GM10248 (cell line): ENCODE results near the gene DDHD1.

Experiments
- CTCF ChIA-PET: fragments of 300-600 bp; sonication (Branson Sonifier 250); formaldehyde crosslinking; extraction: SDS; loops from one replicate; lab custom pipeline; 2021; ENCODE audit warnings: antibody characterized with exemption; lab: Yijun Ruan, JAX
- POLR2A ChIA-PET: fragments of 350-650 bp; sonication (Branson Sonifier 250); formaldehyde crosslinking; extraction: SDS; loops from one replicate; lab custom pipeline; 2020; ENCODE audit warnings: antibody characterized with exemption; lab: Yijun Ruan, JAX
- DNase-seq: peaks from one replicate; pipeline ENCODE4 v3.0.0; 2012; ENCODE audit errors: extremely low spot score
- CTCF ChIP-seq: IDR thresholded peaks from 2 replicates; pipeline ENCODE4 v1.5.1; 2012; ENCODE audit warnings: mild to moderate bottlenecking, low read depth; ENCODE audit errors: extremely low read depth, missing control alignments, control extremely low read depth

DDHD1 gene

GRCh38 chr14:53017837-53018236 lies 135.3 kb downstream of the DDHD1 start:
- POLR2A ChIA-PET, result no interaction called here
- TF ChIP-seq CTCF, result no peak
- DNase-seq, result no peak
- CTCF ChIA-PET, result no interaction called here

- TF ChIP-seq CTCF, result no peak
Measured at GRCh38 chr14:53016919-53017318, 136.2 kb downstream of the DDHD1 start.

GRCh38 chr14:53016491-53016890 lies 136.6 kb downstream of the DDHD1 start:
- no peak for TF ChIP-seq CTCF
- DNase-seq, result no peak
- POLR2A ChIA-PET, result no interaction called here
- CTCF ChIA-PET, result no interaction called here

More at GRCh38 chr14:53016919-53017318, 136.2 kb downstream of the DDHD1 start:
- CTCF ChIA-PET, result no interaction called here
- POLR2A ChIA-PET, result no interaction called here
- DNase-seq, result no peak

- POLR2A ChIA-PET, result no interaction called here
- TF ChIP-seq CTCF, result no peak
- DNase-seq, result no peak
- CTCF ChIA-PET, result interaction anchor here (1.3 to 2.1 kb wide), 2 partner anchors 11 to 15 kb away, joined by 3 to 7 read pairs; no protein-coding TSS in a partner anchor
Measured at GRCh38 chr14:53011053-53011462, 142.1 kb downstream of the DDHD1 start.

GRCh38 chr14:53010193-53011040 lies 142.7 kb downstream of the DDHD1 start:
- ChIA-PET POLR2A (no interaction called here), CTCF (interaction anchor here (1.3 to 2.1 kb wide), 2 partner anchors 12 to 14 kb away, joined by 3 to 7 read pairs; no protein-coding TSS in a partner anchor)
- DNase-seq, result no peak
- TF ChIP-seq CTCF, result no peak

- TF ChIP-seq CTCF, result no peak
- no peak for DNase-seq
- ChIA-PET POLR2A (no interaction called here), CTCF (interaction anchor here (1.6 kb wide), 1 partner anchor 13 kb away, joined by 3 read pairs; no protein-coding TSS in a partner anchor)
Measured at GRCh38 chr14:53006931-53007562, 146.1 kb downstream of the DDHD1 start.
